ENCODE data around the gene SC5D.

GRCh38 chr11:121248496-121248895, 44.1 kb upstream of the SC5D start:
- TF ChIP-seq RAD21 (conservative IDR thresholded peaks at IDR 0.05) = no peak
- no peak for TF ChIP-seq REST (IDR thresholded peaks at IDR 0.05; ENCODE audit: borderline replicate concordance)
- TF ChIP-seq CTCF (IDR thresholded peaks at IDR 0.05; ENCODE audit: poor library complexity, severe bottlenecking) = no peak
- TF ChIP-seq SMC3 (conservative IDR thresholded peaks at IDR 0.05; ENCODE audit: poor library complexity) = no peak
